Fibroblast of lung (primary cell): ENCODE data around the gene NOS3.

Experiments
- CTCF ChIP-seq, 2 donors: IDR thresholded peaks in 1 of 2; conservative IDR thresholded peaks in 1 of 2; 1 replicate in 1 of 2; 2 replicates in 1 of 2; pipeline ENCODE4 v1.5.1; 2011 to 2012; ENCODE audit warnings: low read length in 2 of 2, control low read depth in 1 of 2, inconsistent platforms in 1 of 2, low read depth in 1 of 2, mild to moderate bottlenecking in 1 of 2
- EZH2 ChIP-seq: IDR thresholded peaks from 2 replicates; pipeline ENCODE4 v1.5.1; 2012; ENCODE audit warnings: low read length, control low read depth, mild to moderate bottlenecking; ENCODE audit errors: missing control alignments

DNA sequence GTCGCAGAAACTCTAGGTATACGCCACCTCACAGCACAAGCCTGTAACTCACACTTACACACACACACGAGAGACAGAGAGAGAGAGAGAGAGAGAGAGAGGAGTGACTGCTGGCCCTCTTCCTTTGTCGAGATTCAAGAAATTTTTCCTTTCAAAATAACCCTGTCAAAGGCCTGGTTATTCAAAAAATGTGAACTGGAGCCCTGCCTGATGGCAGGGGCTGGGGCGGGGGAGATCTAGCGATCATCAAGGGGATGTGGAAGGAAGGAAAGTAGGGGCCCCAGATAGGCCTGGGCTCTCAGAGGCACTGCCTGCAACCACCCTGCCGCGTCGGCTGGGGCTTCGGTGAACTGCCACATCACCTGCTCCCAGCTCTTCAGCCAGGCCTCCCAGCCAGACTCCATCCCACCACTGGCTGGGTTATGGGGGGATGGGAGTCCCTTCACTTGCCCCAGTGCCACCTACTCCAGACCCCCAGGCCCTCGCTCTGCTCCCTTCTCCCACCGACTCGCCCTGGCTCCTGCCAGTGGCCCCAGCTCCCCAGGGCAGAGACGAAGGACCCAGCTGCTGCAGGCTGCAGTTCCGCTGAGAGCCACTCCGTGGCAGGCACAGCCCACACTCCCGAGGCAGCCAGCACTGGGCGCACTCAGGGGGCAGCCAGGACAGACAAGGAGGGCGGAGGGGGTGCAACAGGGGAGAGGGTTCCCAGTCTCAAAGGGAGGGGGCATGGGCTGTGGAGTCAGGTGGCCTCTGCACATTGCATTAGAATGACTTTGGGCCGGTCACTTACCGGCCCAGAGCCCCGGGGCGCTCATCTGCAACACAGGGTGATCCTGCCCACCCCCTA lies 28.0 kb upstream of the NOS3 start:
- TF ChIP-seq EZH2, result no peak
- TF ChIP-seq CTCF (conservative IDR thresholded peaks at IDR 0.05 in 1 of 2, IDR thresholded peaks at IDR 0.05 in 1 of 2; ENCODE audit: low read depth in 1 of 2, low read length in 2 of 2), result peak; percentile 80 to 92
